ENCODE measurements around the gene ADAM12.
"Not testable (repeated sequence)": the region's sequence is repeated elsewhere in the genome, so short reads cannot be mapped to it uniquely, and the experiment has no call there.

Gene ADAM12

GRCh38 chr10:126259760-126260479 is 128.4 kb downstream of the ADAM12 start:
- no peak for FAIRE-seq

DNA sequence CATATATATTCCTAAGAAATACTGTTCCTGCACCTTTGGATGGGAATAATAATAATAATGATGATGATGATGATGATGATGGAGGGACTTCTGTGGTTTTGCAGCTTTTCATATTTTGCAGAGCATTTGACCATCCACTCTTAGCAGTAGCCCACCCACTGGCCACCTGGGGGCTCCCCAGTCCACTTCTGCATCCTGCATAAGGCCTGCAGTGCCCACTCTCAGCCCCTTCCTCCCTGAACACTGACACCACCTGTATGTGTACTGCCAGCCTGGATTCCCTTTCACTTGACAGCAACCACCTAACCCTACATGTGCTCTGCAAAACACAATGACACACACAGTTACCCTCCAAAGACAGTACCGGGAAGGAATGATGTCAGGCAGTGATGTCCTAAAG is 131.4 kb downstream of the ADAM12 start:
- no peak for FAIRE-seq

GRCh38 chr10:126255313-126255712 is 133.0 kb downstream of the ADAM12 start:
- FAIRE-seq = no peak

DNA sequence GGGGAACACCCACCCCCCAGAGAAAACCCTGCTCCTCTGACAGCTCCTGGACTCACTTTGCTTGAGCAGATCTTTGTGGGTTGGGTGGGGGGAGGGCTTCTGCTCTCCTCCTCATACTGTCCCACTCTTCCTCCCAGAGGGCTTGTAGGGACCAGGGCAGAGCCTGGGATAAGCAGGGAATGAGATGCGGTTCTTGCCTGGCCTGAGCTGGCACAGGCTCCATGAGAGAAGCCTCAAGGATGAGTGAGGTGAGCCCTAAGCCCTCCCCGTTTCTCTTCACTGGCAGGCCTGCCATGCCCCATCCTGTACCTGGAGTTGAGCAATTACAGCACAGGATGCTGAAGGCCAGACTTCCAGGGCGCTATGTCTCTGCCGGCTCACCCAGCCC is 134.7 kb downstream of the ADAM12 start:
- no peak for FAIRE-seq

GRCh38 chr10:126252884-126253610 is 135.2 kb downstream of the ADAM12 start:
- no peak for FAIRE-seq

DNA sequence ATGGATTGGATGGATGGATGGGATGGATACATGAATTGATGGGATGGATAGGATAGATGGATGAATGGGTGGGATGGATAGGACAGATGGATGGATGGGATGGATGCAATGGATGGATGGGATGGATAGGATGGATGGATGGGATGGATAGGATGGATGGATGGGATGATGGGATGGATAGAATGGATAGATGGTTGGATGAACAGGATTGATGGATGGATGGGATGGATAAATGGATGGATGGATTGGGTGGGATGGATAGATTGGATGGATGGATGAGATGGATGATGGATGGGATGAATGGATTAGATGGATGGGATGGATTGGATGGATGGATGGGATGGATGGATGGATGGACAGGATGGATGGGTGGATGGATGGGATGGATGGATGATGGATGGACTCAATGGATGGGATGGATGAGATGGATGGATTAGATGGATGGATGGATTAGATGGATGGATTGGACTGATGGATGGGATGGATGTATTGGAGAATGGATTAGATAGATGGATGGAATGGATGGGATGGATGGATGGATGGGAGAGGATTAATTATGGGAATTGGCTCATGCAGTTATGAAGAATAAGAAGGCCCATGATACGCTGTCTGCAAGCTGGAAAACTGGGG is 136.4 kb downstream of the ADAM12 start:
- no peak for FAIRE-seq

- no peak for FAIRE-seq
Observed at GRCh38 chr10:126250527-126251310, 137.6 kb downstream of the ADAM12 start.

DNA sequence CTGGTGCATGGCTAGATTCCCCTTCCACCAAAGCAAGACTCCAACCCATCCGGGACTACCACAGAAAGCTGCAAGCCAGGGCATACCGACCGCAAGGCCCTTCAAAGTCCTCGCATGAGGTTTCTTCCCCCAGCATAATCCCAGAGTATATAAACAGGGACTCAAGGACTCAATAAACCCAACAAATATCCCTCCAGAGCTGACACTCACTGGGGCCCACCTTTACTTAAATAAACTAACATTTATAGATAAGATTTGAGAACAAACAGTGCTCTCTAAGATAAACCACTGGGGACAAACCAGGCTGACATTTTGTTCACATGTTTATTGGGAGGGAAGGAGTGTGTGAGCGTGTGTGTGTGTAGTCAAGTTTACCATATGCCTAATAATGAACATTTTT is 138.2 kb downstream of the ADAM12 start:
- no peak for FAIRE-seq

DNA sequence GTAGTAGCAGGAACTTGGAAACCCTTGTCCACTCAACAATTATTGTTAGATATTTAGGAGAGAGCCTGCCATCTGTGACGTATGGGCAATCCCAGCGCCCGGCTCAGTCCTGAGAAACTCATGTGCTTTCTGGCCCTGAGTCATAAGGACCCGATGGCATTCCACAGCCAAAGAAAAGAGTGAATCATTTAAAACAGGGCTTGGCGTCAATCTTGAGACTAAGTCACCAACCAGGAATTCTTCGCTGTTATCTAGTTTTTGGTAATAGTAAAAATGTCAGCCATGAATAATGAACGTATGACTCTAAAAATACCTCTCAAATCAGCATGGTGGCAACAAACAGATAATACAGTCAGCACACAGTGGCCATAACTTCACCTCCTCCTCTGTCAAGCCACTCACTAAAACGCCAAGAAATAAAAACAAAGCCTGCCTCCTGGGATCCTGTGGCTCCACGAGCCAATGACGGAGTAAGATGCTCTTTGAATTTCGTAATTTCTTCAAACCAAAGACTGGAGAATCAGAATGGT is 140.8 kb downstream of the ADAM12 start:
- FAIRE-seq = no peak

DNA sequence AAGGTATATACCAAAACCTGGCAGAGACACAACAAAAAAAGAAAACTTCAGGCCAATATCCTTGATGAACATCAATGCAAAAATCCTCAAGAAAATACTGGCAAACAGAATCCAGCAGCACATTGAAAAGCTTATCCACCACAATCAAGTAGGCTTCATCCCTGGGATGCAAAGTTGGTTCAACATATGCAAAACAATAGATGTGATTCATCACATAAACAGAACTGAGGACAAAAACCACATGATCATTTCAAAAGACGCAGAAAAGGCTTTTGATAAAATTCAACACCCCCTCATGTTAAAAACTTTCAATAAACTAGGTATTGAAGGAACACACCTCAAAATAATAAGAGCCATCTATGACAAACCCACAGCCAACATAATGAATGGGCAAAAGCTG is 141.9 kb downstream of the ADAM12 start:
- not testable (repeated sequence) for FAIRE-seq

GRCh38 chr10:126245501-126245900 is 142.8 kb downstream of the ADAM12 start:
- no peak for FAIRE-seq

DNA sequence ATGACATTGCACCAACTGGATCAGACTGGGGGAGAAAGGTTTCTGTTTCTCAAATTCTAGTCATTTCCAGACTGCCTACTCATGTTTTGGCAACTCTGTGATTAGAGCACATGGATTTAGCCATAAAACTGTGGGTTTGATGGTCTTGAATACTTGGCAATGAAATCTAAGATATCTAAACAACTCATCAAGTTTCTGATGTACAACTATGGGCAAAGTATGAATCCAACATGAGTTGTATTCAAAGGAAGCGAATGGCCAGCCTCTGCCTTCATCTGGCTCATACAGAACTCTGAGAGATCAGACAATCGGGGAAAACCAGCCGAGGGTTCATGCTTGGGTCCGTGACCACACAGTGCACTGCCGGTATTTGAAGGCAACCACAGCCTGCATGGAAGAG is 144.3 kb downstream of the ADAM12 start:
- no peak for FAIRE-seq

- FAIRE-seq = no peak
Observed at GRCh38 chr10:126243306-126243705, 145.0 kb downstream of the ADAM12 start.

GRCh38 chr10:126242397-126243260 is 145.6 kb downstream of the ADAM12 start:
- no peak for FAIRE-seq

DNA sequence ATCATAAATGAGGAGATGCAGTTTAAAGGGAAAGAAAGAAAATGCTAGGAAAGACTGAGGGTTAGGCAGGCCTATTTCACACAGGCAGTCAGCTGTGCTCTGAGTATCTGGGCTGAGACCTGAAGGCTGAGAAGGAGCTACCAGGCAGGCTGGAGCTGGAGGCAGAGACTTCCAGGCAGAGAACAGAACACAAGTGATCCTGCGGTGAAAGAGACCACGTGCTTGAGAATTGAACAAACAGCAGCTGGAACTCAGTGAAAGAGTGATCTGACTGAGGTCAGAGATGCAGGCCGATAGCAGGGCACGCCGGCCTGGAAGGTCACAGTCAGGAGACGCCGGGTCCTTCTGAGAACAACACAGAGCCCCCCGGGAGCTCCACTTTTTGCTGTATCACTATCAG is 147.8 kb downstream of the ADAM12 start:
- no peak for FAIRE-seq

GRCh38 chr10:126239844-126240243 is 148.4 kb downstream of the ADAM12 start:
- FAIRE-seq = no peak

GRCh38 chr10:126235979-126236851 is 152.1 kb downstream of the ADAM12 start:
- no peak for FAIRE-seq

- no peak for FAIRE-seq
Observed at GRCh38 chr10:126235091-126235978, 152.9 kb downstream of the ADAM12 start.

DNA sequence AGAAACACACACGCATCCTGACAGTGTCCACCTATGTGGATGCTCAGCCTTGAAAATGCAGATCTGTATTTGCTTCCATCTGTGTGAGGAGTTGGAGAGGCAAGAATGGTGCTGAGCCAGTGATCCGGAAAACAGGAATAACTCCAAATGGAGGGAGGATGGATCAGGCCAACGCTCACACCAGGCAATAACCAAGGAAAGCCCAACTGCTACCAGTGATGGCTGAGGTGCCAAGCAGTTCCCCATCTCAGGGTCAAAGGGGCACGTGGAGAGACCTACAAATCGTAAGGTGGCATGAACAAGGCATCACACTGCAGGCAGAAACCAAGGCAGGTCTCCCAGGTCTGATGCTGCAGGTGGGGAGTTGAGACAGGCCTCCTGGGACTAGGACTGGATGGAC is 153.6 kb downstream of the ADAM12 start:
- no peak for FAIRE-seq

Data from colon (tissue), 2 donors.